Measurements from ENCODE around the gene AIFM3. TPM values are rescaled to one million over a fixed set of nuclear protein-coding genes. Genes with fewer than 3 reads are reported as not detected.
A peak's percentile ranks its signal among the peaks of the same experiment; 100 is the strongest.

AIFM3 gene, protein sequence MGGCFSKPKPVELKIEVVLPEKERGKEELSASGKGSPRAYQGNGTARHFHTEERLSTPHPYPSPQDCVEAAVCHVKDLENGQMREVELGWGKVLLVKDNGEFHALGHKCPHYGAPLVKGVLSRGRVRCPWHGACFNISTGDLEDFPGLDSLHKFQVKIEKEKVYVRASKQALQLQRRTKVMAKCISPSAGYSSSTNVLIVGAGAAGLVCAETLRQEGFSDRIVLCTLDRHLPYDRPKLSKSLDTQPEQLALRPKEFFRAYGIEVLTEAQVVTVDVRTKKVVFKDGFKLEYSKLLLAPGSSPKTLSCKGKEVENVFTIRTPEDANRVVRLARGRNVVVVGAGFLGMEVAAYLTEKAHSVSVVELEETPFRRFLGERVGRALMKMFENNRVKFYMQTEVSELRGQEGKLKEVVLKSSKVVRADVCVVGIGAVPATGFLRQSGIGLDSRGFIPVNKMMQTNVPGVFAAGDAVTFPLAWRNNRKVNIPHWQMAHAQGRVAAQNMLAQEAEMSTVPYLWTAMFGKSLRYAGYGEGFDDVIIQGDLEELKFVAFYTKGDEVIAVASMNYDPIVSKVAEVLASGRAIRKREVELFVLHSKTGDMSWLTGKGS
- total RNA-seq = 100 to 1,000 TPM in 2 of 3 donors, 10 to 100 TPM in 1; 73.1 to 239 (median 181) TPM
- long read RNA-seq, donor 1, transcript AIFM3-201 (20 exons, 2,309 nt) = major isoform, 10 of 74 reads
- long read RNA-seq, donor 1, partial matches to known transcripts = 15 of 74 reads
- long read RNA-seq, donor 1, other reads (novel, unspliced or antisense) = 49 of 74 reads
- long read RNA-seq, donor 2, partial matches to known transcripts = 6 of 37 reads
- long read RNA-seq, donor 2, other reads (novel, unspliced or antisense) = 29 of 37 reads

GRCh38 chr22:20966883-20967696 is at the start of gene AIFM3:
Gene AIFM3 (plus strand): TSS chr22:20967255. CDS start chr22:20967945, 690 bp downstream.
- H3K9me3 ChIP-seq = no peaks in the 10 kb centered on the region
- ATAC-seq (no peak), DNase-seq (peak in 2 of 3 donors; percentile 56 to 60)
- H3K36me3 ChIP-seq (ENCODE audit: low read depth) = no peaks in the 10 kb centered on the region
- intact Hi-C loops (cut with DNase I, micrococcal nuclease) = no loop called here
- H3K4me3 ChIP-seq = no peak within 1 kb of the TSS
- H3K4me1 ChIP-seq (ENCODE audit: low read depth) = peaks cover 20% of the 10 kb centered on the region
- TF ChIP-seq, protein P1, sequence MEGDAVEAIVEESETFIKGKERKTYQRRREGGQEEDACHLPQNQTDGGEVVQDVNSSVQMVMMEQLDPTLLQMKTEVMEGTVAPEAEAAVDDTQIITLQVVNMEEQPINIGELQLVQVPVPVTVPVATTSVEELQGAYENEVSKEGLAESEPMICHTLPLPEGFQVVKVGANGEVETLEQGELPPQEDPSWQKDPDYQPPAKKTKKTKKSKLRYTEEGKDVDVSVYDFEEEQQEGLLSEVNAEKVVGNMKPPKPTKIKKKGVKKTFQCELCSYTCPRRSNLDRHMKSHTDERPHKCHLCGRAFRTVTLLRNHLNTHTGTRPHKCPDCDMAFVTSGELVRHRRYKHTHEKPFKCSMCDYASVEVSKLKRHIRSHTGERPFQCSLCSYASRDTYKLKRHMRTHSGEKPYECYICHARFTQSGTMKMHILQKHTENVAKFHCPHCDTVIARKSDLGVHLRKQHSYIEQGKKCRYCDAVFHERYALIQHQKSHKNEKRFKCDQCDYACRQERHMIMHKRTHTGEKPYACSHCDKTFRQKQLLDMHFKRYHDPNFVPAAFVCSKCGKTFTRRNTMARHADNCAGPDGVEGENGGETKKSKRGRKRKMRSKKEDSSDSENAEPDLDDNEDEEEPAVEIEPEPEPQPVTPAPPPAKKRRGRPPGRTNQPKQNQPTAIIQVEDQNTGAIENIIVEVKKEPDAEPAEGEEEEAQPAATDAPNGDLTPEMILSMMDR (IDR thresholded peaks at IDR 0.05) = no peak

DNA sequence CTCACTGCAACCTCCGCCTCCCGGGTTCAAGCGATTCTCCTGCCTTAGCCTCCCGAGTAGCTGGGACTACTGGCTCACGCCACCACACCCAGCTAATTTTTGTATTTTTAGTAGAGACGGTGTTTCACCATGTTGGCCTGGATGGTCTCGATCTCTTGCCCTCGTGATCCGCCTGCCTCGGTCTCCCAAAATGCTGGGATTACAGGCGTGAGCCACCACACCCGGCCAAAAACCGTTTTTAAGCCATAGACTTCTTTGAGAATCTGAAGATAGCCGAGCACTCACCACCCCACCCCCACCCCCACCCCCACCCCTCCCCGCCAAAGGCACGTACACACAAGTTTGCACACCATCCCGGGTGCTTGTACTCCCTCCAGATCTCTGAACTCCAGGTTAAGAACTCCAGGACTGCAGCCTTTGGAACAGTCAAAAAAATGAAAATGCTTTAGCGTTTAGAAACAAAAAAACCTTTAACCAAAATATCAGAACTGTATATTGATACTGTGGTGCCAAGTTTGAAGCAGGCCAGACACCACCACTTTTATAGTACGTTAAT is 48.3 kb upstream of the AIFM3 start:
- ATAC-seq = no peak
- intact Hi-C loops (cut with DNase I, micrococcal nuclease) = loop anchor here (5.0 to 10.0 kb wide), 2 partner anchors 39 to 66 kb away; partner anchors contain the start of gene LZTR1 (in 1 of the 2)
- TF ChIP-seq, protein P1 (IDR thresholded peaks at IDR 0.05) = no peak

GRCh38 chr22:20919718-20920117 is 47.3 kb upstream of the AIFM3 start:
- ATAC-seq (no peak), DNase-seq (no peak)
- TF ChIP-seq, protein P1 (IDR thresholded peaks at IDR 0.05) = no peak
- no peaks in the 10 kb centered on the region for H3K9me3 ChIP-seq
- H3K4me1 ChIP-seq (ENCODE audit: low read depth) = peaks cover 14% of the 10 kb centered on the region
- H3K36me3 ChIP-seq (ENCODE audit: low read depth) = no peaks in the 10 kb centered on the region
- no peak overlapping the region for H3K4me3 ChIP-seq
- intact Hi-C loops (cut with DNase I, micrococcal nuclease) = loop anchor here (5.0 to 10.0 kb wide), 2 partner anchors 38 to 65 kb away; partner anchors contain the start of gene LZTR1 (in 1 of the 2)

More for the DNA sequence above, 48.3 kb upstream of the AIFM3 start:
- no peaks in the 10 kb centered on the region for H3K9me3 ChIP-seq
- H3K36me3 ChIP-seq (ENCODE audit: low read depth) = no peaks in the 10 kb centered on the region
- peak in 2 of 3 donors; percentile 17 to 34 for DNase-seq
- peaks cover 14% of the 10 kb centered on the region for H3K4me1 ChIP-seq (ENCODE audit: low read depth)
- H3K4me3 ChIP-seq = peak overlapping the region; percentile 69

- H3K4me1 ChIP-seq (ENCODE audit: low read depth) = peaks cover 23% of the 10 kb centered on the region
Measured at GRCh38 chr22:20920881-20921203, 46.2 kb upstream of the AIFM3 start.

More at GRCh38 chr22:20920881-20921203, 46.2 kb upstream of the AIFM3 start:
- no peaks in the 10 kb centered on the region for H3K36me3 ChIP-seq (ENCODE audit: low read depth)
- ATAC-seq = no peak
- DNase-seq = no peak
- TF ChIP-seq, protein P1 (IDR thresholded peaks at IDR 0.05) = no peak
- no peak overlapping the region for H3K4me3 ChIP-seq
- no peaks in the 10 kb centered on the region for H3K9me3 ChIP-seq
- intact Hi-C loops (cut with DNase I, micrococcal nuclease) = no loop called here

Measured in mucosa of descending colon (tissue), 3 donors.